ENCODE measurements around the gene EFR3B.

- TF ChIP-seq MZF1 (tag by site-specific recombination; IDR thresholded peaks at IDR 0.05; ENCODE audit: borderline replicate concordance) = no peak
- no peak for TF ChIP-seq CTCF (tag by site-specific recombination; IDR thresholded peaks at IDR 0.05)
- no peak for TF ChIP-seq TCF7L2 (IDR thresholded peaks at IDR 0.05; ENCODE audit: borderline replicate concordance, low read depth, low read length)
- no peak for TF ChIP-seq ZBTB11 (tag by site-specific recombination; conservative IDR thresholded peaks at IDR 0.05; ENCODE audit: low read depth)
- TF ChIP-seq ZFP37 (tag by site-specific recombination; IDR thresholded peaks at IDR 0.05) = no peak
- no peak for TF ChIP-seq ZNF121 (tag by site-specific recombination; IDR thresholded peaks at IDR 0.05)
- no peak for TF ChIP-seq ZNF335 (tag by site-specific recombination; conservative IDR thresholded peaks at IDR 0.05)
- no peak for TF ChIP-seq ZNF707 (tag by site-specific recombination; IDR thresholded peaks at IDR 0.05)
Measured at GRCh38 chr2:25073025-25073424, 31.1 kb downstream of the EFR3B start.
